Right lobe of liver (tissue), 4 donors: Measurements from ENCODE around the gene SH3RF3.

Experiments used
- CTCF ChIP-seq, 4 donors: fragments of 200-600 bp in 3 of 4; fragments of 450-650 bp in 1 of 4; IDR thresholded peaks; one replicate each; pipeline versions ENCODE4 v1.5.1 to v1.8.0; 2016 to 2022; ENCODE audit warnings: antibody characterized with exemption in 4 of 4, mild to moderate bottlenecking in 2 of 4
- POLR2A ChIP-seq: fragments of 450-650 bp; IDR thresholded peaks from one replicate; pipeline ENCODE4 v1.6.1; 2017; ENCODE audit warnings: antibody characterized with exemption, mild to moderate bottlenecking
- donor health status: DM: no; HTN: no; CAD: no.
- donor health status: DM: no; HTN: no; CAD: no.
- donor health status: DM: no; HTN: yes; CAD: no.

GRCh38 chr2:109513749-109514588, 385.0 kb downstream of the SH3RF3 start:
- no peak for TF ChIP-seq CTCF (IDR thresholded peaks at IDR 0.05)
- no peak for TF ChIP-seq POLR2A
